ENCODE results near the gene C19orf85. TPM values are rescaled to one million over a fixed set of nuclear protein-coding genes. Genes with fewer than 3 reads are reported as not detected.
A peak's percentile ranks its signal among the peaks of the same experiment; 100 is the strongest.

The C19orf85 gene
- total RNA-seq, 1 experiment from 2014 or later, result 0.74 TPM

DNA sequence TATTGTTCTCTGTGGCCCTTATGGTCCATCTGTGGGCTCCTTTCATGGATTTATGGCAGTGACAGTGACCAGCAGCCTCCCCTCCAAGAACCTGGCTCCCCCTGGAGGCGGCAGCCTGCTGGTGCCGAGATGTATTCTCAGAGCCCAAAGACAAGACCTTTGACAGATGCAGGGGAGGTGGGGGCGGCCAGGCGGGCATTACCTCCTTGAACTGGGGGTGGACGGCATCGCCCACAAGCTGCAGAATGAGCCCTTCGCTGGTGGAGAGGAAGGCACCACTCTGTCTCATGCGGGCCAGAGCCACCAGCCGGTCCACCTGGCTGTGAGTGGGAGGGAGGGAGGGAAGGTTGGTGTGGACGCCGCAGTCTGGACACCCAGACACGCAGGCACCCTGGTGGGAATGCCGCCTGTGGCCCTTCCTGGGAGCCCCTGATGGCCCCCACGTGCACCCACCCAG, 9.7 kb downstream of the C19orf85 start:
- Histone ChIP-seq H3K36me3 (ENCODE audit: low read depth) (no peaks in the 10 kb centered on the region), H3K79me2 (ENCODE audit: low read depth) (peaks cover 10% of the 10 kb centered on the region; the same call in 1 of the 2 replicates), H3K27me3 (ENCODE audit: insufficient read depth, low read depth) (no peaks in the 10 kb centered on the region), H3F3A (ENCODE audit: insufficient read depth, low read depth) (peaks cover 21% of the 10 kb centered on the region; the same call in 1 of the 2 replicates), H3K4me2 (no peak overlapping the region), H3K9me3 (ENCODE audit: insufficient read depth, low read depth) (no peaks in the 10 kb centered on the region), H3K9me2 (ENCODE audit: insufficient read depth) (no peaks in the 10 kb centered on the region), H4K20me1 (ENCODE audit: insufficient read depth) (peaks cover 25% of the 10 kb centered on the region), H3K27ac (no peak overlapping the region), H2AFZ (no peak overlapping the region), H3K4me1 (replicated peaks; ENCODE audit: insufficient read depth) (no peaks in the 10 kb centered on the region), H3K4me3 (no peak overlapping the region)
- CTCF ChIA-PET, result no interaction called here
- no TSS peak for BruUV-seq (replicated peaks)
- DNase-seq, result peak in 1 of 2 experiments; percentile 54
- TF ChIP-seq EZH2 (IDR thresholded peaks at IDR 0.05; ENCODE audit: low read depth) (no peak), CTCF (conservative IDR thresholded peaks at IDR 0.05) (peak; percentile 91)
- intact Hi-C loops (cut with micrococcal nuclease; ENCODE audit: unreplicated experiment), result no loop called here
- POLR2A ChIA-PET (ENCODE audit: unreplicated experiment), result no interaction called here

GRCh38 chr19:55453511-55454260, 10.9 kb downstream of the C19orf85 start:
- TF ChIP-seq EZH2 (IDR thresholded peaks at IDR 0.05; ENCODE audit: low read depth) (no peak), CTCF (conservative IDR thresholded peaks at IDR 0.05) (no peak)
- ChIA-PET CTCF (interaction anchor here (0.5 kb wide), 1 partner anchor 281 kb away, joined by 15 read pairs; no protein-coding TSS in a partner anchor), POLR2A (ENCODE audit: unreplicated experiment) (interaction anchor here (0.7 kb wide), 1 partner anchor 264 kb away, joined by 8 read pairs; no protein-coding TSS in a partner anchor)
- Histone ChIP-seq H3K4me3 (no peak overlapping the region), H3K27ac (no peak overlapping the region), H2AFZ (no peak overlapping the region), H3F3A (ENCODE audit: insufficient read depth, low read depth) (peaks cover 22% of the 10 kb centered on the region; the same call in 1 of the 2 replicates), H3K27me3 (ENCODE audit: insufficient read depth, low read depth) (no peaks in the 10 kb centered on the region), H3K4me1 (replicated peaks; ENCODE audit: insufficient read depth) (no peaks in the 10 kb centered on the region), H4K20me1 (ENCODE audit: insufficient read depth) (peaks cover 15% of the 10 kb centered on the region), H3K9me3 (ENCODE audit: insufficient read depth, low read depth) (no peaks in the 10 kb centered on the region; the same call in 1 of the 2 replicates), H3K4me2 (no peak overlapping the region), H3K79me2 (ENCODE audit: low read depth) (0 out of 2 replicates have a peak, but pooled peaks cover under 1% of the 10 kb centered on the region), H3K9me2 (ENCODE audit: insufficient read depth) (no peaks in the 10 kb centered on the region), H3K36me3 (ENCODE audit: low read depth) (no peaks in the 10 kb centered on the region)
- intact Hi-C loops (cut with micrococcal nuclease; ENCODE audit: unreplicated experiment), result no loop called here
- DNase-seq, result no peak
- BruUV-seq (replicated peaks), result no TSS peak

DNA sequence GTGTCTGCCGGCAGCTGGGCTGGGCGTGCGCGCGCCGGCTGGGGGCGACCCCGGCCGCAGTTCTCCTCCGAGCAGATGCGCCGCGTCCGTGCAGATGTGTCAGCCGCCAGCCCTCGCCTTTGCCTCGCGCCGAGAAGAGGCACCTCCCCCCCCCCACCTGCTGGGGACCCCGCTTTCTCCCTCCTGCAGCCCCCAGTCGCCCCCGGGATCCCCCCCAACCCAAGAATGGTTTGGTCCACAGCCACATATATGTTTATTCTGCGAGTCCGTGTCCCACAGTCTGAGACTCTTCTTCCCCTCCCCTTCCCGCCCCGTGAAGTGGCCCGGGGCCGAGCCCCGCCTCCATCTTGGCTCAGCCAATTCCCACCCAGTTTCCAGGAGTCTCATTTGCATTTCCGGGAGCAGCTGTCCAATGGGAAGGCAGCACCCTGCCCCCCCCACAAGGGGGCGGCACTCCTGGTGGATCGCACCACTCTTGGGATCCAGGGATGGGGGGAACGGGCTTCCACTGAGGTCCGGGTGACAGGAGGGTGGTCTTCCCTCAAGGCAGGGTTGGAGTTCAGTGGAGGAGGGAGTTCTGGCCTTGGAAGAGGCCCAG, 11.7 kb downstream of the C19orf85 start:
- CTCF ChIA-PET, result interaction anchor here (0.5 kb wide), 1 partner anchor 280 kb away, joined by 15 read pairs; no protein-coding TSS in a partner anchor
- H3K4me1 ChIP-seq (replicated peaks; ENCODE audit: insufficient read depth), result no peaks in the 10 kb centered on the region
- no peaks in the 10 kb centered on the region for H3K9me2 ChIP-seq (ENCODE audit: insufficient read depth)
- no peaks in the 10 kb centered on the region for H3K79me2 ChIP-seq (ENCODE audit: low read depth)
- POLR2A ChIA-PET (ENCODE audit: unreplicated experiment), result interaction anchor here (0.7 kb wide), 1 partner anchor 263 kb away, joined by 8 read pairs; no protein-coding TSS in a partner anchor
- H3F3A ChIP-seq (ENCODE audit: insufficient read depth, low read depth), result peaks cover 17% of the 10 kb centered on the region; the same call in 1 of the 2 replicates
- H3K36me3 ChIP-seq (ENCODE audit: low read depth), result no peaks in the 10 kb centered on the region
- TF ChIP-seq CTCF (conservative IDR thresholded peaks at IDR 0.05) (peak; percentile 38; the same call in 1 of the 2 replicates), EZH2 (IDR thresholded peaks at IDR 0.05; ENCODE audit: low read depth) (no peak)
- H3K27me3 ChIP-seq (ENCODE audit: insufficient read depth, low read depth), result no peaks in the 10 kb centered on the region
- DNase-seq, result peak in 1 of 2 experiments; percentile 61
- intact Hi-C loops (cut with micrococcal nuclease; ENCODE audit: unreplicated experiment), result no loop called here
- no peak overlapping the region for H3K4me3 ChIP-seq
- H3K4me2 ChIP-seq, result no peak overlapping the region
- no peak overlapping the region for H3K27ac ChIP-seq
- no TSS peak for BruUV-seq (replicated peaks)
- no peaks in the 10 kb centered on the region; the same call in 1 of the 2 replicates for H3K9me3 ChIP-seq (ENCODE audit: insufficient read depth, low read depth)
- no peak overlapping the region for H2AFZ ChIP-seq
- peaks cover 15% of the 10 kb centered on the region for H4K20me1 ChIP-seq (ENCODE audit: insufficient read depth)

Data from PC-9 (cell line).